Metanephros (tissue), 2 donors: ENCODE data around the gene APBA3. TPM values are rescaled to one million over a fixed set of nuclear protein-coding genes. Genes with fewer than 3 reads are reported as not detected.

Experiments
- small RNA-seq: library from RNA; depleted of rRNA; stranded (forward); fragments of <200 nt; gene quantifications from one replicate; pipeline ENCODE3, GENCODE V24; 2014; ENCODE audit warnings: low replicate concordance
- total RNA-seq: library from RNA; depleted of rRNA; stranded (reverse); fragments of >200 nt; gene quantifications from one replicate; pipeline ENCODE4 v1.2.3, GENCODE V29; 2014

APBA3 gene, protein sequence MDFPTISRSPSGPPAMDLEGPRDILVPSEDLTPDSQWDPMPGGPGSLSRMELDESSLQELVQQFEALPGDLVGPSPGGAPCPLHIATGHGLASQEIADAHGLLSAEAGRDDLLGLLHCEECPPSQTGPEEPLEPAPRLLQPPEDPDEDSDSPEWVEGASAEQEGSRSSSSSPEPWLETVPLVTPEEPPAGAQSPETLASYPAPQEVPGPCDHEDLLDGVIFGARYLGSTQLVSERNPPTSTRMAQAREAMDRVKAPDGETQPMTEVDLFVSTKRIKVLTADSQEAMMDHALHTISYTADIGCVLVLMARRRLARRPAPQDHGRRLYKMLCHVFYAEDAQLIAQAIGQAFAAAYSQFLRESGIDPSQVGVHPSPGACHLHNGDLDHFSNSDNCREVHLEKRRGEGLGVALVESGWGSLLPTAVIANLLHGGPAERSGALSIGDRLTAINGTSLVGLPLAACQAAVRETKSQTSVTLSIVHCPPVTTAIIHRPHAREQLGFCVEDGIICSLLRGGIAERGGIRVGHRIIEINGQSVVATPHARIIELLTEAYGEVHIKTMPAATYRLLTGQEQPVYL
- total RNA-seq: 45.2 TPM

DNA sequence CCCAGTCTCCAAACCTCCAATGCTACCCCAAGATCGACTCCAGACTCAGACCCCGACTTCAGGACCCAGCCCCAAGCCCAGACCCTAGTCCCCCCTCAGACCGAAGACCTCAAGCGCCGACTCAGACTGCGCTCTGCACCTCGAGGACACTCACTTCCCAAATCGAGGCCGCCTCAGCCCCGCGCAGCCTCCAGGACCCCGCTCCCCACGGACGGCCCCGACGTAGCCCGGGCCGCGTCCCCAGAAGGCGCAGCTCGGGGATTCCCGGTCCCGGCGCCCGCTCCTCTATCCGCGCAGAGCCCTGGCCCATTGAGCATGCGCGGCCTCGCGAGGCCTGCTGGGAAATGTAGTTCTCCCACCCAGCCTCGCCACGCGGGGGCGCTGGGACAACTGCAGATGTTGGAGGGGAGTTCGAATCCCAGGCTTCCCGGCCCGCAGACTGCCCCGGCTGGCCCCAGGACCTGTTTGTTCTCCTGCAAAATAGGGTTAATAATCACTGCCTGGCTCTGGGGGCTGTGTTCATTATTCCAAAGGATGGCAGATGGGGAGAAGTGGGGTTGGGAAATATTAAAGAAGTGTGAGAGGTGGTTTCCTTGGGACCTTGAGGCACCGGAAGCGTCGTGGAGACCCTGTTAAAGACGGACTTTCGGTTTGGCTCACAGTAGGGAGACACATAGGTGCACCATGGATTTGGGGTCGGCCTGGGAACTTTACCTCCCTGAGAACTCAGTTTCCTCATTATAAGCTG lies at the start of gene APBA3:
Gene APBA3, minus strand, starts transcription at position 311 of the 748 bp plus-strand sequence. CDS start 1,428 bp downstream, outside the sequence.

DNA sequence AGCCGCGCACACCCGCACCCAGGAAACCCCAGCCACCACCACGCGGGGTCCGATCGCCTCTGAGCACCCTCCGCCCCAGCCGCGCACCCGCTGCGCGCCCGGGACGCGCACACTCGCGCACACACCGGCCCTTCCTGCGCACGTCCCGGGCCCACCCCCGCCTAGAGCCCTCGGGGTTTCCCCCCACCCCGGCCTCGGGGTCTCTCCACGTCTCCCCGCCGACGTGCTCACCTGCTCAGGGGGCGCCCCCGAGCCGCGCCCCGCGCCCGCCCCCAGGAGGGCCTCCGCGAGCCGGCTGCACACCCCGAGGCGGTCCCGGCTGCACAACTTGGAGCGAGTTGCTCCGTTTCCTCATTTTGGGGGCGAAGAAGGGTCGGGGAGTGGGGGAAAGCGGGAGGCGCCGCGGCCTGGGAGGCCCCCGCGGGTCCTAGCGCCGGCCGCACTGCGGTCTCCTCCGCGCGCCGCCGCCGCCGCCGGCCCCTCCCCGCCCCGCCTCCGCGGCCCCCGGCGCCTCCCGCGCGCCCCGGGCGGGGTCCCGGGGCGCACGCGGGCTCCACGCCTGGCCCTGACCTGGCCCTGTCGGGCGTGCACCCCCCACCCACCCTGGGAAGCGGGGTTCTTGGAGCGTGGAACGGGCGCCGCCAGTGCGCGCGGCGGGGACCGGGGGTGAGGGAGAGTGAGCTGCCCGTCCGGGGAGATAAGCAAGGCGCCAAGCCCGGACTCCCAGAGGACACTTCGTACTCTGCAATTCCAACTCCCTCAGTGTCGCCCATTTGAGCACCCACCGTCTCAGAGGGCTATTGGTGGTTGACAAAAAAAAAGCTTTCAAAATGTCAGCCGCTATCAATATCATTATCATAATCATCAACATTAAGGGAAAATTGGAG lies 24.7 kb upstream of the APBA3 start, which contains the start of gene MATK:
Gene MATK, minus strand, starts transcription at position 444 of the 887 bp plus-strand sequence. CDS start 1,246 bp downstream, outside the sequence.

DNA sequence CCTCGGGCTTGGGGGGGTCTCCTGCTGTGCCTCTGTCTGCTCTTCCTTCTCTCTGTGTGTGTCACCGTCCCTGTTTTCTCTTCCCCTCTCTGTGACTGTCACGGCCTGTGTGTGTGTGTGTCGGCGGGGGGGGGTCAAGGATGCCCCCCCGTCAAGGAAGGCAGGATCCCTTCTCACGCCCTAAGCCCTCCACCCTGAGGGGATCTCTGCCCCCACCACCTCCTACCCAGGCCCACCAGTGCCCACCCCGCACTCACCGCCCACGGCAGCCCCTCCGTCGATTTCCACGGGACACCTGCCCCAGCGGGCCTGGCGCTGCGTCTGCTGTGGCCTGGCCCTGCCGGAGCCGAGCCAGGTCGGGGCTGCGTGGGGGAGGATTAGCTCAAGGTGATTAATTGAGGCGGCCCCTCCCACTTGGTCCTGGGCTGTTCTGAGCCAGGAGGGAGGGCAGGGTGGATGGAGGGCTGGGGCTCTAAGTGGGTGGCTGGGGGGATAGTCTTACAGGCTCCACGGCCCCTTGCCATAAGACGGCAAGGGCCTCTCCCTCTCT lies 10.5 kb upstream of the APBA3 start, which contains the start of gene RAX2:
Gene RAX2, minus strand, starts transcription at position 323 of the 550 bp plus-strand sequence. CDS start 486 bp downstream, outside the sequence.

DNA sequence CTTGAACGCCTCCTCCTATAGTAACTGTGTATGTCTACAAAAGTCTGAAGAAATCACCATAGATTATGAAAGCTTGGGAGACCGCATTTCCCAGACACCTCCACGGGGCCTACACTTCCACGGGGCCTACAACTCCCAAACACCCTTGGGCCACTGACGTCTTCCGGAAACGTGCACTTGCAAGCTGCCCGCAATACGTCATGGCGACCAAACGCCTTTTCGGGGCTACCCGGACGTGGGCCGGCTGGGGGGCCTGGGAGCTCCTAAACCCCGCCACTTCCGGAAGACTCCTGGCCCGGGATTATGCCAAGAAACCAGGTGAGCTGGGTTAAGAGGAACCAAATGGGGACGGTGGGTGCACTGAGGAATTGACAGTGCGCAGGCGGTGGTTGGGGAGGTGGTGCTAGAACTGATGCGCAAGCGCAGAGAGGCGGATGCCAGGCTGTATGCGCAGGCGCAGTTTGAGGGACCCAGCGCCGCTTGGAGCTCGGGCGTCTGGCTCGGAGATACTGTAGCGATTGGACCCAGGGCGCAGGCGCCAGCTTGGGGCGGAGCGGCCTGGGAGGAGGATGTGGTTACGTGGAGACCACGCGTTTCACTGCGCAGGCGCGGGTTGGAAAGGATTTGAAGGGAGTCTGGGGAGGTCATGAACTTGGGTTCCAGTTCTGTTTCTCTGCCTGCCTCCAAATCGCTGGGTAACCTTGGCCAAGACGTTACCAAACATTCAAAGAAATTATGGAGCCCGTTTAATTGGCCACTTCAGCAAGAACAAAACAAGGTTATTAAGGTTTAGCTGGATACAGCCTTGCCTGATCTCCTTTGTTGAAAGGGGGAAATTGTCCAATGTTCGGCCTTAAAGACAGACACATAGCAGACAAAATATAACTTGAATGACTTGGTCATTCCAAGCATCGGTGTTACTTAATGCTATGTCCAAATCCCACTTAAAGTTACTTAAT lies 1.3 kb upstream of the APBA3 start, which contains the start of gene MRPL54:
Gene MRPL54, plus strand, starts transcription at position 182 of the 959 bp plus-strand sequence. Its CDS starts 19 bp downstream, at position 201.

DNA sequence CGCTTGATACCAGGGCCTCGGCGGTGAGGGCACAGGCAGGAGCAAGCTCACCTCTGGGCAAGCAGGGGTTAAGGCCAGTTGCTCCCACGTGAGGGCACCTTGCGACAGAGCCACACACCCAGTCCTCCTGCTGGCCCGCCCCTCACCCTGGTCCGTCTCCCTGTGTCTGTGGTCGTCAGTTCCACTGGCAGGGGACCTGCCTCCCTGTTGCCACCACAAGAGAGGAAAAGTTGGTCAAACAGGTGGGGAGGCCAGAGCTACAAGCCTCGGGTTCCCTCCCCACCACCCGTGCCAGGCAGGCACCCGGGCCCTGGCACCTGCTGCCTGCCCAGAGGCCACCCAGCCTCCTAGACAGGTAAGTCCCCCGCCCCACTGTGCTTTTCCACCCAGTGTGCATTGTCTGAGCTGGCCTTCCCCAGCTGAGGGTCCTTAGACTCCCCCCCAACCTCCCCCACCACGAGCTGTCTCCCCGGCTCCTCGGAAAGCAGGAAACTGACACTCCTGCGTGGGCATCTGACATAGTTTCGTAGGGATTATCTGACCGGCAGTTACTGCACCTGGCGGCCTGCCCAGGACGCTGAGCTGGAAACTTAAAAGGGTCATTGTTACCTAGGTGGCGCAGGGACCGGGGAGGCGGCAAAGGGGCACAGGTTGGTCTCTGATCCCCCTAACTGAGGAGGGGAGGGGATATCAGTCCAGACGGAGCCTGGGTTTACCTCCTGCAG lies 53.1 kb downstream of the APBA3 start, which contains the start of gene TJP3:
Gene TJP3, plus strand, starts transcription at position 178 of the 725 bp plus-strand sequence. CDS start 20,049 bp downstream, outside the sequence.

Small RNA genes lying within 50 kb of the gene (small RNA-seq; reads per million reads assigned to genes)
- gene AC005777.1: not detected

Other genes starting within 250 kb of the APBA3 start
- 1.8 TPM for gene TEKTIP1, start 222.5 kb downstream of the APBA3 start, total RNA-seq
- 55.8 TPM for gene MFSD12, start 204.1 kb downstream of the APBA3 start, total RNA-seq
- 84.6 TPM for gene HMG20B, start 188.7 kb downstream of the APBA3 start, total RNA-seq
- gene GIPC3, start 176.2 kb downstream of the APBA3 start, total RNA-seq: 1.3 TPM
- gene TBXA2R, start 154.8 kb downstream of the APBA3 start, total RNA-seq: 5.6 TPM
- 31.2 TPM for gene CACTIN, start 134.9 kb downstream of the APBA3 start, total RNA-seq
- 24.3 TPM for gene PIP5K1C, start 61.2 kb downstream of the APBA3 start, total RNA-seq
- gene TJP3, start 53.3 kb downstream of the APBA3 start, total RNA-seq: 18.3 TPM
- 33.9 TPM for gene MRPL54, start 990 bp upstream of the APBA3 start, total RNA-seq
- gene RAX2, start 10.5 kb upstream of the APBA3 start, total RNA-seq: 0.06 TPM
- 1.3 TPM for gene MATK, start 24.7 kb upstream of the APBA3 start, total RNA-seq
- gene ZFR2, start 107.3 kb upstream of the APBA3 start, total RNA-seq: 0.41 TPM
- 0.53 TPM for gene ATCAY, start 119.0 kb upstream of the APBA3 start, total RNA-seq
- gene NMRK2, start 171.4 kb upstream of the APBA3 start, total RNA-seq: 4.7 TPM
- 71.5 TPM for gene DAPK3, start 209.4 kb upstream of the APBA3 start, total RNA-seq
- gene EEF2, start 223.8 kb upstream of the APBA3 start, total RNA-seq: 2,441 TPM
- 34.2 TPM for gene PIAS4, start 246.0 kb upstream of the APBA3 start, total RNA-seq